ENCODE measurements around the gene TMOD1.
A peak's percentile ranks its signal among the peaks of the same experiment; 100 is the strongest.

DNA sequence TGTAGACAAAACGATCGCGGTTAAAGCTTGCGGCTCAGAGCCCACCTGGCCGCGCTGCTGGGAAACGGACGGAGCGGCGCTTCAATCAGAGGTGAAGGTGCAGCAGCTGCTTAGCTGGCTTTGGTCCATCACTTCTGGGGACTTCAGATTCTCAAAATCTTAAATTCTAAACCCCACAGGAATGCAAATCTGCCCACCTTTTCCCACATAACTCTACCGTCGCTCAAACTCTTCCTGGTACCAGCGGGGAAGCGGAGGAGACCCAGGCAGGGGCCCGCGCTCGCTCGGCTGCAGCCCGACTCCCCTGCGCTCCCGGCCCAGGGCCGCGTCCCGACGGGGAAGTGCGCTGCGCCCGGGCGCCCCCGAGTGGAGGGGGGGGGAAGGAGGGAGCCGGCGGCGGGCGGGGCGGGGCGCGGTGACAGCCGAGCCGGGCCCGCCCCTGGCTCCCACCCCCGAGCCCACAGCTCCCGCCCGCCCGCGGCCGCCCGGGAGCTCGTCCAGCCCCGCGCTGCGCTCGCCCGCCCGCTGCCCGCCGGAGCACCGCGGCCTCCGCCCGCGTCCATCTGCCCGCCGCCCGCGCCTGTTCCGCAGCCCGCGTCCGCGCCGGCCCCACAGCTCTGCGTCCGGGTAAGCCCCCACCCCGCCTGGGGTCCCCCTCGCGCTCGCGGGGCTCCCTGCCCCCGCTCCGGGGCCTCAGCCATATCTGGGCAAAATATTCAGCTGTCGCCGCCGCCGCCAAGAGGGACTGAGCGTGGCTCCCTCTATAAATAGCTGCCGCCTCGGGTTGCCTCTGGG, at the start of gene TMOD1:
- 0 out of 2 replicates have a peak, but pooled peaks have one; percentile 39 for TF ChIP-seq POLR2AphosphoS5 (IDR thresholded peaks at IDR 0.05; ENCODE audit: low read depth, low read length)
- peak; percentile 39; the same call in 1 of the 2 replicates for TF ChIP-seq POLR2A (IDR thresholded peaks at IDR 0.05; ENCODE audit: low read depth, low read length)
- no peak for TF ChIP-seq TAF1 (IDR thresholded peaks at IDR 0.05; ENCODE audit: borderline replicate concordance, low read depth, low read length)
